Activated CD4-positive, CD25-positive, alpha-beta regulatory T cell (primary cell): ENCODE measurements around the gene PROM1.

Experiments
- DNase-seq, 4 experiments: peaks; one replicate each; lab custom pipeline; 2025; lab: John Stamatoyannopoulos, UW

Gene PROM1

DNA sequence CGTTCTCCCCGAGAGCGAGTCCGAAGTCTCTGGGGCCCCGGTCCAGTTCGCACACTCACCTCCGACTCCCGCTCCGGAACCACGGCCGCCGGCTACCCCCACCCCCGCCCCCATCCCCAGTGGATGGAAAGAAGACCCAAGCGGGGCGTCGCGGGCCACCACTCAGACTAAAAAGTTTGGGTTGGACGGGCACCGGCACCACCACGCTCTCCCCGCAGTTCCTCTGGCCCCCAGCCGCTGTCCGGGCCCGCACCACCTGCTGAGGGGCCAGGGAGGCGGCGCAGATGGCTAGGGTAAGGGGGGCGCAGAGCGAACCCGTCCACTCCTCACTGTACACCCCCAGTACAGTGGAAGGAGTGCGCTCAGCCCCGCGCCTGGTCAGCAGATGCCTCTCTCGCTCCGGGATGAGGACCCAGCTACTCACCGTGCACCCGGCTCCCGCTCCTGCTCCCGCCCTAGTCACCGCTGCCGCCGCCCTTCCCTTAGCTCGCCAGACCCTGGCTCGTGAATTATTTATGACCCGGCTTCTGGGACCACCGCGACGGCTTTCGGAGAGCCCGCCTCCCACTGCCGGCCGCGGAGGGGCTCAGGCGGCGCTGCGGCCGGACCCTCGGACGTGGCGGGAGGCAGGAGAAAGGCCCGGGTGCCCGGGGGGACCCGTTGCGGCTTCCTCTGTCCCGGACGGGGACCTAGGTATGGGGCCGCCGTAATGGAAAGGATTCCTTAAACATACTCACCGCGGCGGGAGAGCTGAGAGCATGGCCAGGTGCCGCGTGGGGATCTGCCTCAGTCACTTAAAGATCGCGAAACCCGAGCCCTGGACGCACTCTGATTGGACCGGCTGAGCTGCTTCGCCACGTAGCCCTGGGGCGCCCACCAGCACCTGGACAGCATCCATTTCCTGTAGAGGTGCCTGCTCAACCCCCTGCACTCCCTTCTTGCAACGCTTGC lies at the start of gene PROM1:
TSS of gene PROM1 (minus strand) at position 783 of the 951 bp plus-strand sequence. CDS start 8,117 bp downstream, outside the sequence.
- no peak for DNase-seq

- no peak for DNase-seq
Measured at GRCh38 chr4:16133406-16133805, 49.6 kb upstream of the PROM1 start.

- no peak for DNase-seq
Measured at GRCh38 chr4:16131293-16131692, 47.5 kb upstream of the PROM1 start.

DNA sequence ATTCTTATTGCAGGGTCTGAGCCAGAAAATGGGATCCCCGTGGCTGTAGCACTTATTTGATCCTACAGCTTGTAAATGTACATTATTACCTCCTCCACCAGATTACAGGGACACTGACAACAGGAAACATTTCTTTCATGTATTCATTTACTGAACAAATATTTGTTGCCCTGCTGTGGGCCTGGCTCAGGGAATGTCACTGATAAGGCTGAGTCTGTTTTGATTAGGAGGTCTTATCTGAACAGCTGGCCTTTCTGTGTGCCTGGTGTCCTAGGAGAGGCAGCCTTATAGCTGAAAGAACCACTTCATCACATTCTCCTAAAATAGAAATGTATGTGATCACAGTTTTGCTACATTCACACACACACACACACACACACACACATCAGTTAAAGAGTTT lies 45.5 kb upstream of the PROM1 start:
- DNase-seq: no peak

GRCh38 chr4:16126714-16127113 lies 42.9 kb upstream of the PROM1 start:
- DNase-seq: no peak

GRCh38 chr4:16125571-16126445 lies 42.0 kb upstream of the PROM1 start:
- DNase-seq: no peak

GRCh38 chr4:16124232-16124631 lies 40.4 kb upstream of the PROM1 start:
- no peak for DNase-seq

DNA sequence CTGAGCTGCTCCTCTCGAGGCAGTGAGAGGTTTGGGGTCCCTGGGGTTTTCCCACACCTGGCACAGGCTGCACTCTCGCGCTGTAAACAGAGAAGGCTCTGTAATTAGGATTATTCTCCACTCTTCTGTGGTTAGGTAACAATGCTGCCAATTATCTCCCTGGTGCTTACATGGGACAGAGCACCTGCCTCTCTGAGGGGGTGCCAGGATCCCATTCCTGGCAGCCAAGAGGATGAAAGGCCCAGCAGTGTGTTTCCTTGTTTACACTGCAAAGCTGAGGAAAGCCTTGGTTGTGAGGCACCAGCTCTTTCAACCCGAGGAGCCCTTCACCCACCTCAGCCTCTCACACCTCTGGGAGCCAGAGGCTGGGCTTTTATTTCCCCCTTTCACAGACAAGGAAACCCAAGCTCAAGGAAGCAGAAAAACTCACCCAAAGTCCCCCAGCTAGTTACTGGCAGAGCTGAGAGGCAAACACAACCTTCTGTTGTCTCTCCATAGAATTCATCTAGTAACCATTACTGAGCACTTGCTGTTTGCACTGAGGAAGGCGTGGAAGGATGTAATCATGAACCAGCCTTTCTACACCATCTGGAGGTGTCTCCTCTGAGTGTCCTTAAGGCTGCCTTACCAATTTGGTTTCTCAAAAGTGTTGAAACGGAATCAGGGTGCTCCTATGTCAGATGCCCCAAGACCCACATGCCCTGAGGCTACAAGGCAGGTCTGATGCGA lies 39.7 kb upstream of the PROM1 start:
- no peak for DNase-seq

GRCh38 chr4:16122784-16123183 lies 39.0 kb upstream of the PROM1 start:
- no peak for DNase-seq

- DNase-seq: no peak
Measured at GRCh38 chr4:16122308-16122711, 38.5 kb upstream of the PROM1 start.

DNA sequence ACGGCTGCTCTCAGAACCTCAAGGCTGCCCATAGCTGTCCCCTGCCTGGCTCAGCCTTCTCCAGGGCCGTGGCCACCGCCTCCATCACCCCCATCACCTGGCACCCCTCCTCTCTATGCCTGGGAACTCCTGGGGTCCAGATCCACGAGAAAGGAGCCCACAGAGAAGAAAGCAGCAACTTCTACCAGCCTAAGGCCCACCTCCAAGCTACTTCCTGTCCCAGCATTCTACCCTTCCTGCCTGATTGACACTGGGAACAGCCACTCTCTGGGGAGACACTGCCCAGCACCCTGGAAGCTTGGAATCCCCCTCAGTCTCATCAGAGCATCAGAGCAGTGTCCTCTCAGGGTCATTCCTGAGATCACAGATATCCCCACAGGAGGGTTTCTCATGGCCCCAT lies 36.9 kb upstream of the PROM1 start:
- DNase-seq: no peak

DNA sequence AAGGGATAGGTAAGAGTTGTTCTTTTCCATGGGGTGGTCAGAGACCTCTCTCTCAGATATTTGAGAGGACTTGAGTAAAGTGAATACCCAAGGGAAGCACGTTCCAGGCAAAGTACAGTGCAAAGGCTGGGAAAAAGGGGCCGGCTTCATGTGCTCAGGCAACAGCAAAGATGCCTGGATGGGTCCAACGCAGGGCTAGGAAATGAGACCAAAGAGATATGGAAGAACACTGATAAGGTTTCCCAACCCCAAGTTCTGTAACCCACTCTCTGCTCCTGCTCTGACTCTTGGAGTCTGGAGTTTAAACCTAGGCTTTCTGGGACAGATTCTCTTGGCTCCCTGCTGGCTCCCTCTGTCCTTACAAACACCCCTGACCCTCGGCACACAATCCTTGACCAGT lies 36.2 kb upstream of the PROM1 start:
- no peak for DNase-seq

DNA sequence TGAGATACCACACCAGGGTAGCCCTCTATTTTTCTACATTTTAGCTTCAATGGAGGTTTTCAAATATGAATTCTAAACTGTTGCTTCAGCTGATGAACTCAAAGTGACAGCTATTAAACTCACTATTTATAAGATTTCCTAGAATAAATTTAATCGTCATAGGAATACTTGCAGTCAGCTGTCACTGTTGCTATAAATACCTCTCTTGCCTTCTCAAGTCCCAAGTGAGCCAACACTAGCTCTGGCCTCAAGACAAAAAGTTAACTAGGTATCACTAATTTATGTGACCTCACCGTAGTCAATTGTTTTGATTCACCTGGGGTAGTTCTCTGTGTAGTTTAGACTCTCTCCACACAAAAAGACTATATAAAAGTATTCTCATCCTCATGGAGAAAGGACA lies 34.3 kb upstream of the PROM1 start:
- no peak for DNase-seq

DNA sequence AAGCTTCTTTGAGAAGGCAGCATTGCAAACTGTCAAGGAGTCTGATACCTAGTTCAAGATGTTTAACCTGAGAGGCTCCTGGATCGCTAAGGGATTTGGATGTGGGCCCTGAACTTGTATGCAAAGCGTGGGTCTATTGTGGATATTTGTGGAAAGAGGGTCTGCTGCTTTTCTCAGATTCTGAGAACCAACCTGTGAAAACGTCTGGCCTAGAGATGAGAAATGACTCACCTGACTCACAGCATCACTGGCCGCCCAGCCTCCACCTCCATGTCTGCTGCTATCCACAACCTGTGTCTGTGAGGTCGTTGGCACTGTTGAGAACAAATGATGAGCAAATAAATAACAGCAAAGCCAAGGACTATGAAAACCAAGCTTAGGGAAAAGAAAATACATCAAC lies 33.3 kb upstream of the PROM1 start:
- no peak for DNase-seq

- DNase-seq: no peak
Measured at GRCh38 chr4:16116493-16116990, 32.7 kb upstream of the PROM1 start.

GRCh38 chr4:16116019-16116418 lies 32.2 kb upstream of the PROM1 start:
- DNase-seq: no peak

- no peak for DNase-seq
Measured at GRCh38 chr4:16114546-16114945, 30.7 kb upstream of the PROM1 start.

DNA sequence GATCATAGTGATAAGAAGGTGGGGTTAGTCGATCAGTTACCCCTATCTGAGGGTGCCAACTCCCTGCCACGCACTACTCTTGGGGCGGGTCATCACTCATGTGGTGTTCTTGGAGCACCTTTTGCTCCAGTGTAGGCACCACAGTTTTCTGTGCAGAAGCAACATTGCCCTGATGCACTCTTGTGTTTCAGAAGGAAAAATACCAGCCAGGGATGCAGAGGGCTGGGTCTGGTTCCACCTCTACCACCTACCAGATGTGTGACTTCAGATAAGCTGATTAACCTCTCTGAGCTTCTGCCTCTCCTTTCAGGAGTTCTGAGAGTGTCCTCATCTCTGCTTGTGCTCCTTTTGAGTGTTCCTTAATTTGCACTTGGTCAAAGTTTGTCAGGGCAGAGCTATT lies 29.9 kb upstream of the PROM1 start:
- no peak for DNase-seq

GRCh38 chr4:16111533-16111932 lies 27.7 kb upstream of the PROM1 start:
- no peak for DNase-seq

GRCh38 chr4:16110661-16111290 lies 27.0 kb upstream of the PROM1 start:
- DNase-seq: no peak

- DNase-seq: no peak
Measured at GRCh38 chr4:16110199-16110598, 26.4 kb upstream of the PROM1 start.

DNA sequence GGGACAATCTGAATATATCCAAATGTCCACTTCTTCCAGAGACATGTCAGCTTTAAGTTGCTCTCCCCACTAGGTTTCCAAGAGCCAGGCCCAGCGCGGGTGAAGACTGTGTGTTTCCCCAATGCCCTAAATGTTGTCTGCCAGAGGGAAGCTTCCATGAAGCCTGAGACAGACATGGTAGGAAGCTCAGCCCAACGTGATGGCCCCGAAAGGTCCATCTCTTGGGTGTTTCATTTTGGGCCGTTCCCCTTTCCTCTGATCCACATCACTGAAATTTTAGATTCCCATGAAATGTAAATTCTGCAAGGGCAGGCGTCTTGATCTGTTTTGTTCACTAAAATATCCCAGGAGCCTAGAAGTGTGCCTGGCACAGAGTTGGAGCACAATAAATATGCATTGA lies 25.4 kb upstream of the PROM1 start:
- DNase-seq: no peak
